OCI-M1 (cell line): ENCODE results near the gene KAT2B.
"Not testable (repeated sequence)": the region's sequence is repeated elsewhere in the genome, so short reads cannot be mapped to it uniquely, and the experiment has no call there.

Source experiments
- DNase-seq: peaks from one replicate; lab custom pipeline; 2025; lab: John Stamatoyannopoulos, UW

Gene KAT2B

DNA sequence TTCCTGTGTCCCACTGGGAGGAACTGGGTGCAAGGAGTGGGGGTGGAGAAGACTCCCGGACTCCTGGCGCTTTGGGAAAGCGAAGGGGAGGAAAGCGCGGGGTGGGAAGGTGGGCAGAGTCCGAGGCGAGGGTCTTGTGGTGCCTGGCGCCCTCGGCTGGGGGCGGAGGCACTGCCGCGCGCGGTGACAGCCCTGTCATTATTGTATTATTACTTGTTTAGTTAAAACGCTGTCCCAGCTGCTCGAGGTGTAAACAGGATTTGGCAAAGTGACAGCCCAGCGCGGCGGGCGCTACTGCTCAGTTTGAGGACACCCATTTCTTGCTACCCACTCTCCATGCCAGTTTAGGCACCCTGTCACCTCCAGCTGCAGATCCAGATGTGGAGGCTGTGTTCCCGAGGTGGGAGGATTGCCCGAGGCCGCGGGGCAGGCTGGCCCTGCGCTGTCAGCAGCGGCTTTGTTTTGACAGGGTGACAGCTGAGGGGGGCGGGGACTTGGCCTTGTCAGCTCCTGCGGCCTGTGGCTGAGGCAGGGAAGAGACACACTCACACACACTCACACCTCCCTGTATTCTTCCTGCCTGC is 1.0 kb downstream of the KAT2B start:
- peak; percentile 90 for DNase-seq

DNA sequence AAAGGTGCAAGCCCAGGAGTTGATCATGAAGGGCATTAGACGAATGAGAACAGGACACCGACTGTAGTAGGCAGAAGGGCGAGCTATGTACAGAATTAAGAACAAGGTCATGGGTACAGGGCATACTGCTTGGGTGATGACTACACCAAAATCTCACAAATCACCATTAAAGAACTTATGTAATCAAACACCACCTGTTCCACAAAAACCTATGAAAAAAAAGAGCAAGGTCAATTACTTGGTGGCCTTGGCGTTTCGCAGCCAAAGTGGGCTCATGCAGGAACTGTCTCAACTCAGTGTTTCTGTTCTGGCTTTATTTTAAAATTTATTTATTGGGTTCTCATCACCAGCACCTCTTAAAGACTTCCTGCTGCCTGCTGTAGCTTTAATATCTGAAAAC is 2.1 kb downstream of the KAT2B start:
- no peak for DNase-seq

DNA sequence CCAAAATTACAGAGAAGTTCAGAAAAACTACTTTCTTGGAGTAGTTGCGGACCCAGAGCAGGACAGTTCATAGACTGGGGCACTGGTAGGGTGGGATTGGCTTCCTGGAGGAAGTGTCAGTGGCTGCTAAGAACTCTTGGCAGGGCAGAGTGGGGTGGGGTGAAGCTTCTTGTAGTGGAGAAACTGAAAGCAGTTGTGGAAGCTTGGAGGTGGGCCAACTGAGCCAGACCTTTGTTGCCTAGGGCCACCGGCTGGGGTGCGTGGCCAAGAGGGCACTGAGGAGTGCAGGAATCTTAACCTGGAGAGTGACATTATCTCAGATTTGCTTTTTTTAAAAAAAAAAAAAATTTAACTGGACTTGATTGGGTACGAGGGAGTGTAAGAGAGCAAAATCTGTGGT is 3.1 kb downstream of the KAT2B start:
- DNase-seq: peak; percentile 83

DNA sequence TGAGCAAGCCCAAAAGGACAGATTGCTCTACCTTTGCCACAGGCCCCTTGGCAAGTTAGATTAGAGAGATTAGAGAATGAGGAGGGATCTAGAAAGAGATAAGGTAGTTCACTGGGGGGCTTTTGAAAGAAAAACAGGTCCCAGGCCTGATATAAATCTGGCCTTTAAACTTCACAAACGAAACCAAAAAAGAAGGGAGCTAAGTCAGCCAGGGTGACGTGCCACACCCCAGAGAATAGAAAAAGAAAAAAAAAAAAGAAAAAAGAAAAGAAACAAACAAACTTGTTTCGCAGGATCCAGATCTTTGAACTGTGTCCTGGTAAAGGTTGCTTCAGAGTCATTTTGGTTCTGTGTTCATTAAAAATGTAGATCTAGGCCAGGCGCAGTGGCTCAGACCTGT is 3.6 kb downstream of the KAT2B start:
- DNase-seq: peak; percentile 34

DNA sequence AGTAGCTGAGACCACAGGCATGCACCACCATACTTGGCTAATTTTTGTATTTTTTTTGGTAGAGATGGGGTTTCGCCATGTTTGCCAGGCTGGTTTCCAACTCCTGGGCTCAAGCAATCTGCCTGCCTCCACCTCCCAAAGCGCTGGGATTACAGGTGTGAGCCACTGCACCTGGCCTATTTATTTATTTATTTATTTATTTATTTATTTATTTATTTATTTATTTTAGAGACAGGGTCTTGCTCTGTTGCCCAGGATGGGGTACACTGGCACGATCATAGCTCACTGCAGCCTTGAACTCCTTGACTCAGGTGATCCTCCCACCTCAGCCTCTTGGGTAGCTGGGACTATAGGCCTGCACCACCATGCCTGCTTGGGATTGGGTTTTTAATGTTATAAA is 4.9 kb downstream of the KAT2B start:
- DNase-seq: not testable (repeated sequence)

DNA sequence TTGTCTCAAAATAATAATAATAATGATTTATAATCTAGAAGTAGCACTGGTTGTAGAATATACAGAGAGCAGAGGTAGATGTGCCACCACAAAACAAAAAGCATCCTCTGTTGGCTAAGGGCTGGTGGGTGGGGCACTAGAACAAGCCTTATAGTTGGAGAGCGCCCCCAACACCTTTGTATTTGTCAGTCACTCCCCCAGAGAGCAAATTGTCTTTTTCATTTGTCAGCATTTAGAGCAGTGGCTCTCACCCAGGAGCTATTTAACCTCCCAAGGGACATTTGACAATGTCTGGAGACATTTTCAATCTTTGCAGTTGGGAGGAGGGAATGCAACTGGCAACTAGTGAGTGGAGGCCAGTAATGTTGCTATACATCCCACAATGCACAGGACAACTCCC is 6.3 kb downstream of the KAT2B start:
- no peak for DNase-seq

DNA sequence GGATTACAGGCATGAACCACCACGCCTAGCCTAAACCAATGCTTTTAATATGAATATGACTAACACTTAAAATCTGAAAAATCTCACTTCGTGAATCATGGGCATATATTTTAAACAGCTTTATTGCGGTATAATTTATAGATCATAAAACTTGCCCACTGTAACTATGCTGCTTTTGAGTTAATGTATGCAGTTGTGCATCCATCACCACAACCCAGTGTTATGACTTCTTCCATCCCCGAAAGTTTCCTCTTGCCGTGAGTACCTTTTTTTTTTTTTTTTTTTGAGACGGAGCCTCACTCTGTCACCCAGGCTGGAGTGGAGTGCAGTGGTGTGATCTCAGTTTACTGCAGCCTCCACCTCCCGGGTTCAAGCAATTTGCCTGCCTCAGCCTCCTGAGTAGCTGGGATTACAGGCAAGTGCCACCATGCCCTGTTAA is 7.1 kb downstream of the KAT2B start:
- DNase-seq: no peak

DNA sequence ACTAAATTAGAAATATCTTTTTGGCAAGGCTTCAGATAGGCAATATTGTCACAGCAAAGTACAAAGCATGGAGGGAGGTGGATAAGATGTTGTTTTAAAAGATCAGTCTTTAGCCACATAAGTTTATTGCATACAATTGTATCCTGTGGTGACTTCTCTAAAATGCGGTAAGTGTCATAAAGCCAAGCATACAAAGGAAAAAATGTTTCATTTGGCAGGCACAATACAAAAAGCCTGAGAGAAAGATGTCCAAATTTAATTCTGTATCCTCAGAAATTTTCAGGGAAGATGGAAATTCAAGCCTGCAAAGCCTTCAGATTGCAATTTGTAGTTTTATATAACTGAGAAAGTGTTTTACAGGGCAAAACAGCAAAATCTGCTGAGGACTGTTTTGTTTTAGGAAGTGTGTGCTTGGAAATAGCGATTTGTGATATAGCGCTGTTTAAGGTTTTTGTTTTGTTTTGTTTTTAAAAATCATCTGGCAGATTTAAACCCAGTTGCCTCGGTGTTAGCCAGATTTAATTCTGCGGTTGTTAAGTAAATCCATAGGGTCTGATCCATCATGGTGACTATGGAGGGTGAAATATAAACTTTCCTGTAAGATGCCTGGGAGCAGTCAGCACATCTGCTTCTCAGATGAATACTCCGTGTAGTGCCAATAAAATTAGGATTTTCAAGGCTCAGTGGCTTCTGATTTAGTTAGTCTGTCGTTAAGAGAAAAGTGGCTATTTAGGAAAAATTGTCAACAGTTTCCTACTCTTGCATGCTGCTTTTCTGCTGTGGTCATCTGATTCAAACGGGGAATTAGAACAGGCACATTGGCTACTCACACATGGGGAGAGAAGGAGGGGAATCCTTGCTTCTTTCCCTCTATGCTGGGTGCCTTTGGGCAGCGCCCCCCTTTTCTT is 8.0 kb downstream of the KAT2B start:
- DNase-seq: no peak

DNA sequence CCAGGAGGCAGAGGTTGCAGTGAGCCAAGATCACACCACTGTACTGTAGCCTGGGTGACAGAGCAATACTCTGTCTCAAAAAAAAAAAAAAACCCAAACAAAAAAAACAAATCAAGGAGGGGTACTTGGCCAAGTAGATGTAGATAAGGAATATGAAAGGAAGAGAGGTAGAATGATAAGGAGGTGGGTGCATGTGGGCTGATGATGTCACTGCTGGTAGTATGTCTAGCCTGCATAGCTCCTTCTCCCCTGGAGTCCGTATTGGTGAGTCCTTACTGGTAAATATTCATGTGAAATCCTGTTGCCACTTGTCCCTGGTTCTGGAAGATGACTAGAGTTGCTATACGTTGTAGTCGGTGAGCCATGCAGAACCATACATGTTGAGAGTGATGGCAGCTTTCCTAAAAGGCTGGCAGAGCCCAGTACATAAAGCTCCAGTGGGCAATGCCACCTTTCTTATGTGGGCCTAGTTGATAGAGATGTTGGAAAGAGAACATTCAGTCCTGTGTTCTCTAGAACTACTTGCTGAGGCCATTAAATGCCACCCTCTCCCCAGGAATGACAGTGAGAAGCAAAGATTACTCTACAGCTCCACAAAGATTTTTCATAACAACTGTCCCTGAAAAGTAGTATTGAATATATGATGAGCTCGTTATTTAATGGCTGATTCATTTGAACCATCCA is 11.0 kb downstream of the KAT2B start:
- no peak for DNase-seq

DNA sequence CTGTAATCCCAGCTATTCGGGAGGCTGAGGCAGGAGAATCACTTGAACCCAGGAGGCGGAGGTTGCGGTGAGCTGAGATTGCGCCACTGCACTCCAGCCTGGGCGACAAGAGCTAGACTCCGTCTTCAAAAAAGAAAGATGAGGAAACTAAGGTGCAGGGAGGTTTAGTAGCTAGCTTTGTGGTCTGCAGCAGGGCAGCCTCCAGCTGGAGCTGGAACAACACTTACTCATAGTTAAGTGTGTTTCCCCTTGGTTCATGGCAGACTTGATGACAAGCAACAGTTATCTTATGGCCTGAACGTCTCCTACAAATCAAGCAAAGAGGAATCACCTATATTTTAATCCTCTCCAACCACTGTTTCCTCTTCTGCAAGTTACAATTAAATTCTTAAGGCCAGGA is 12.6 kb downstream of the KAT2B start:
- DNase-seq: no peak

DNA sequence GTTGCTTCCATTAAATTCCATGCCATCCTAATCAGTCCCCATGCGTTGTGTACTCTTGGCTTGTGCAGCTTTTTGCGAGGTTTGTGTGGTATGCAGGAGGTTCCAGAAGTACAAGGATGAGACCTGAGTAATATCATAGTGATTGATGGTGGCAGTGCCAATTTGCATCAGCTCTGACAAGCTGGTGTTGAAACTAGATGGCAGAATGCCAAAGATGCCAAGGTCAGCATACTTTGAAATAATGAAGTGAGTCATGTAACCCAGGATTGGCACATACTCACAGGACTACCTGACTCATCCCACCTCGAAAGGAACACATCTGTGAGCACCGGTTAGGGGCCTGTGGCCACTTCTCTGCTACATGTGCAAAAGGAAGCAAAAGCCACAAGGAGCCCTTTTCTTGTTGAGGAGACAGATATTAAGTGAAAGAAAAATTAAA is 14.3 kb downstream of the KAT2B start:
- no peak for DNase-seq

DNA sequence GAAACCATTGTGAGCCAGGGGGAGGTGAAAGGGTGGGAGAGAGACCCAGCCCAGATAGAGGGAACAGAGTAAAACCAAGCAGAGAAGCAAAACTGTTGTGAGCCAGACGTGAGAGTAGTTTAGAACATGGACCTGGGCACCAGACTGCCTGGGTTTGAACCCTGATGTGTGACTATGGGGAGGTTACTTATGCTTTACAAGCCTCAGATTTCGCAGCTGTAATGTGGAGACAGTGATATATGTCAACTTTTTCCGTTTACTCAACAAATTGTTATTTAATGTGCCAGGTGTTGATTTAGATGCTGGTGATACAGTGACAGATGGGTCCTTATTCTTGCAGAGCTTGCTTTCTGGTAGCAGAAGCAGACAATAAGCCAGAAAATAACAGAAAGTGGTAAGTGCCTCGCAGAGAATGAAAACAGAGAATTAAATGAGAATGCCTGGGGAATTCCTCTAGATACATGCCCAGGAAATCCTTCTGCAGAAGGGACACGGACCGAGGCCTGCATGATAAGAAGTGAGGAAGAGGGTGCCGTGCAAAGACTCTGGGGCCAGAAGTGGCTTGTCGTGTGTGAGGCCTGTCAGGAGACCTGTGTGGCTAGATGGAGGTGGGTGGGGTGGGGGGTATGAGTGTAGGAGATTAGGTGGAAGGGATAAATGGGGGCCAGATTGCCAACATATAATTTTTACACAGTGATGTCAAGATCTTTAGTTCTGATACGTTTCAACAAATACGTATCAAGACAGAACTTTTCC is 15.0 kb downstream of the KAT2B start:
- DNase-seq: no peak

DNA sequence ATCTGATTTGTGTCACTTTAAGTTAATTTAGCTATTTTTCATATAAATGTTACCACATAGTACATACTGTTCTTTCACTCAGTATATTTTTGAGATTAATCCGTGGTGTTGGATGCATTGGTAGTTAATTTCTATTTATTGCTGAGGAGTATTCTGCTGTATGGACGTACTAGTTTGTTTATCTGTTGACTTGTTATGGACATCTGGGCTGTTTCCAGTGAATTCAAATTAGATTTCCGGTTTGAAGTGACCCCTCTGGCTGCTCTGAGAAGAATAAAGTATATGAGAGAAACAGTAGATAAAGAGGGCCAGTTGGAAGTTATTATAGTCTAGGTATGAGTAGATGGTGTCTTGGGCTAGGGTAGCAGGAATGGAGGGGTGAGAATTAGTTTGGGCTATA is 15.6 kb downstream of the KAT2B start:
- DNase-seq: no peak

DNA sequence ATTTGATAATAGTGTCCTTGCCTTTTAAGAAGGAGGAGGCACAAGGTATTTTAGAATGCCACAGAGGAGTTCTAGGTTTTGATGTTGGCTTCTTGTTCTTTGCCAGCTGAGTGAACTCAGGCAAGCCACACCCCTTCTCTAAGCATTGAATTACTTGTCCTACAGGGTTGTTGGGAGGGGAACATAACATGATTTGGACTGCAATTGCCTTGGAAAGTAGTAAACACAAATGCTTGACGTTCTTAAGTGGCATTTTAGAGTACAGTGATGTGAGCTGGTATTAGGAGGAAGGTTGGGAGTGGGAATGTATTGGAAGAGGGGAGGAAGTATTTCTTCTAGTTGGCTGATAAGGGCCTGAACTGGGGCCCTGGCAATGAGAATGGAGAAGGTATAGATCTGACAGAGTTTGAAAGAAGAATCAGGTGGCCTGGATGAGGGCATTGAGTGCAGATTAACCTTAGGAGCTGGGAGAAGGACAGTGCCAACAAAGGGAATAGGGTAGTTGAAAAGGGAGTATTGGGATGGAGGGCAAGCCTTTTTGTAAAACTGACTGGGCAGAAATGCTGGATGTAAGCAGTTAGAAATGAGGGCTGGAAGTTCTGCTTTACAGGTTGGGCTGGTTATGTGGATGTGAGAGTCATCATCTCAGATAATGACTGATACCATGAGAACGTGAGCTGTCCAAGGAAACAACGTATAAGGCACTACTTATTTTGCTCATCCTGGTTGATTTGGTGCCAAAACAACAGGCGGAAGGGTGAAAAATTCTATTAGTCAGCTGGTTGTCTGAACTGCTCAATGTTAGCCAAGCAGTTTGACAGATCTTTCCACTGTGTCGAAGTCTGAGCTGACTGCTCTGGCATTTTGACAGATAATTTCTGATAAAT is 16.7 kb downstream of the KAT2B start:
- no peak for DNase-seq

DNA sequence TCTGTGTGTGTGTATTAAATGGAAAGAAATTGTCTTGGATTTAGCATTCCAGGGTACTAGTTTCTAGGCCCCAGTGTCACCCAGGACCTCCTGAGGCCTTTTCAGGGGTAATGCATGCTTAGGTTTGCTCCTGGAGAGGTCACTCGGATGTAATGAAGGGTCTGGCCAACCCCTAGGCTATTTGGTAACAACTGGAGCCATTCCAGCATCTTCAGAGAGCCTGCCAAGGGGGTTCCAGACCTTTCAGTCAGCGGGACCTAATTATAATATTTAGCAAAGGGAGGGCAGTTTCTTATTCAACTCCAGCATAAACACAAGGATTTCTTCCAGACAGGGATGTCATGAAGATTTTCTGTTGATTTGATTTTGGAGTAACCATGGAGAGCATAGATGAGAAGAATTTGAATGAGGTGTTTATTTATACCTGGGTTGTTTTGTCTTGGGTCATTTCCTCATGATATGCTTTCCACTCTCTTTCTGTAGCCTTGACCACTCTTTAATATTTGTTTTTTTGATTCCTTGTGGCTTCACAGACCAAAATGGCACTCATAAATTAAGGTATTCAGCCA is 17.4 kb downstream of the KAT2B start:
- no peak for DNase-seq

DNA sequence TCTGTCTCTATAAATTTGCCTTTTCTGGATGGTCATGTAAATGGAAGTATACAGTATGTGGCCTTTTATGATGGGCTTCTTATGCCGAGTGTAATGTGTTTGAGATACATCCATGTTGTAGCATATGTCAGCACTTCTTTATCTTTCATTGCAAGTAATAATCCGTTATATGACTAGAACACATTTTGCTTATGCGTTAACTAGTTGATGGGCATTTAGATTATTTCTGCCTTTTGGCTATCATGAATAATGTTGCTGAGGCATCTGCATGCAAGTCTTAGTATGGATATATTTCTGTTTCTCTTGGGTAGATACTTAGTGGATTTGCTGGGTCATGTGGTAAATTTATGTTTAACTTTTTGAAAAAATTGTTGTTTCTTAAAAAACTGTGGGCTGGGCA is 19.7 kb downstream of the KAT2B start:
- DNase-seq: no peak

DNA sequence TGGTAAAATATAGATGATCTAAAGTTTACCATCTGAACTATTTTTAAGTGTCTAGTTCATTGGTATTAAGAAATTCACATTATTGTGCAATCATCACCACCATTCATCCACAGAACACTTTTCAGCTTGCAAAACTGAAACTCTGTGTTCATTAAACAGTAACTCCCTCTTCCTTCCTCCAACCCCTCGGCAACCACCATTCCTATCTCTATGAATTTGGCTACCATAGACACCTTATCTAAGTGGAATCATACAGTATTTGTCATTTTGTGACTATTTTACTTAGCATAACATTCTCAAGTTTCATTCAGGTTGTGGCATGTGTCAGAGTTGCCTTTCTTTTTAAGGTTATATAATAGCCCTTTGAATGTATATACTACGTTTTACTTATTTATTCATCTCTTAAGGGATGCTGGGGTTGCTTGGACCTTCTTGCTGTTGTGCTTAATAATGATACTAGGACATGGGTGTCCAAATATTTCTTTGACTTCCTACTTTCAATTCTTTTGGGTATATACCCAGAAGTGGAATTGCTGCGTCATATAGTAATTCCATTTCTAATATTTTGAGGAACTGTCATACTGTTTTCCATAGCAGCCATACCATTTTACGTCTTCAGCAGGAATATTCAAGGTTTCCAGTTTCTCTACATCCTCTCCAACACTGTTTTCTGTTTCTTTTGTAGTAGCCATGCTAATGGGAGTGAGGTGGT is 20.9 kb downstream of the KAT2B start:
- DNase-seq: peak; percentile 64

DNA sequence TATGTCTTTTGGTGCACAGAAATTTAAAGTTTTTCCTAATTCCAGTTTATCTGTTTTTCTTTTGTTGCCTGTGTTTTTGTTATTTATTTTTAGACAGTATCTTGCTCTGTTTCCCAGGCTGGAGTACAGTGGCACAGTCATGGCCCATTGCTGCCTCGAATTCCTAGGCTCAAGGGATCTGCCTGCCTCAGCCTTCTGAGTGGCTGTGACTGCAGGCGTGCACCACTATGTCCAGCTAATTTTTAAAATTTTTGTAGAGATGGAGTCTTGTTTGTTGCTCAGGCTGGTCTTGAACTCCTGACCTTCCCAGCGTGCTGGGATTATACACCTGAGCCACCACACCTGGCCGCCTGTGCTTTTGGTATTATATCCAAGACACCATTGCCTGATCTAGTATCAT is 22.8 kb downstream of the KAT2B start:
- no peak for DNase-seq

DNA sequence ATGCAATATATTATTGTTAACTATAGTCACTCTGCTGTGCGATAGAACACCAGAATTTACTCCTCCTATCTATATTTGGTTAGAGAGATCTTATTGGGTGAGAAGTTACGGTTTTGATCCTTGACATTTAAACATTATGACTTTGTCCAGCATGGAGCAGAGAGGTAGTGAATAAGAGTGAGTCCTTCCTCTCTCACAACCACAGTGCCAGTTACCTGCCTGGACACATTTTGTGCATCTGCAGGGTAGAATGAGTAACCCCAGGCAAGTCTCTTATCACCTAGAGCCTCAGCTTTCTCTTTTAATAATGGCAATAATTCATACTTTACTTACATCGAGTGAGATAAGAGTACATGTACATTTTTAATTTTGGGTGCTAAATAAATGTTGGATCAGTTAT is 24.1 kb downstream of the KAT2B start:
- no peak for DNase-seq
